Stimulated activated CD8-positive, alpha-beta memory T cell treated with anti-CD3 and anti-CD28 coated beads, Interleukin-12 subunit alpha, Interleukin-12 subunit beta, amount 100 ng/mL, for 4 hours (primary cell): ENCODE measurements around the gene GTF2H1.
"Not testable (repeated sequence)": the region's sequence is repeated elsewhere in the genome, so short reads cannot be mapped to it uniquely, and the experiment has no call there.

ENCODE experiments used
- DNase-seq: peaks from one replicate; pipeline ENCODE4 v3.0.0-alpha.2; 2020; ENCODE audit warnings: low read depth

GTF2H1 gene

DNA sequence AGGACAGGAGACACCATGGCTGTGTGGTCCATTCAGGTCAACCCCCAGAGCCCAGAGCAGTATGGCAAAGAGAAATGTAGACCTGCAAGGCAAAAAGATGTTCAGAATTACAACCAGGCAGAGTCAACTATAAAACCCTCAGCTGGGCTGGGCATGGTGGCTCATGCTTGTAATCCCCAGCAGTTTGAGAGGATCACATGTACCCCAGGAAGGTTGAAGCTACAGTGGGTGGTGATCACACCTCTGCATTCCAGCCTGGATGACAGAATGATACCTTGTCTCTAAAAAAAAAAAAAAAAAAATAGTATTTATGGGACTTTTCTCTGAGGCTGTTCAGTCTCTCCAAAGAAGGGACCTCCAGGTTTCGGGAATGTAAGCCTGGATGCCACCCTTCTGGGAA is 53.6 kb downstream of the GTF2H1 start:
- no peak for DNase-seq

DNA sequence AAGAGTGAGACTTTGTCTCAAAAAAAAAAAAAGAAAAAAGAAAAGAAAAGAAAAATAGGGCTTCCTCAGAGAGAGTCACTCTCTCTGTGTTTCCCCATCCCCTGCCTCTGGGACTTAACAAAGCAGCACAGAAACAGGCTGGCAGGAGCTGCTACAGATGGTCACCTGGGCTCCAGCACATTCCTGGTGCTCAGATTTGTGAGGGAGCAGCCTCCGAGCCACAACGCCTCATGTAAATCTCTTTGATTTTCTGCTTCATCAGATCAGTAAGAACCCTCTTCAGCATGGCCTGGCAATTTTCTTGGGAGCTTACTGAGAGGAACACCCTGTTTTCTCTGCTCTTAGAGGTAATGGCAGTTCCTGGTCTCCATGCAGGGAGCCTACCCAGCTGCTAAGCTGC is 56.8 kb downstream of the GTF2H1 start:
- no peak for DNase-seq

DNA sequence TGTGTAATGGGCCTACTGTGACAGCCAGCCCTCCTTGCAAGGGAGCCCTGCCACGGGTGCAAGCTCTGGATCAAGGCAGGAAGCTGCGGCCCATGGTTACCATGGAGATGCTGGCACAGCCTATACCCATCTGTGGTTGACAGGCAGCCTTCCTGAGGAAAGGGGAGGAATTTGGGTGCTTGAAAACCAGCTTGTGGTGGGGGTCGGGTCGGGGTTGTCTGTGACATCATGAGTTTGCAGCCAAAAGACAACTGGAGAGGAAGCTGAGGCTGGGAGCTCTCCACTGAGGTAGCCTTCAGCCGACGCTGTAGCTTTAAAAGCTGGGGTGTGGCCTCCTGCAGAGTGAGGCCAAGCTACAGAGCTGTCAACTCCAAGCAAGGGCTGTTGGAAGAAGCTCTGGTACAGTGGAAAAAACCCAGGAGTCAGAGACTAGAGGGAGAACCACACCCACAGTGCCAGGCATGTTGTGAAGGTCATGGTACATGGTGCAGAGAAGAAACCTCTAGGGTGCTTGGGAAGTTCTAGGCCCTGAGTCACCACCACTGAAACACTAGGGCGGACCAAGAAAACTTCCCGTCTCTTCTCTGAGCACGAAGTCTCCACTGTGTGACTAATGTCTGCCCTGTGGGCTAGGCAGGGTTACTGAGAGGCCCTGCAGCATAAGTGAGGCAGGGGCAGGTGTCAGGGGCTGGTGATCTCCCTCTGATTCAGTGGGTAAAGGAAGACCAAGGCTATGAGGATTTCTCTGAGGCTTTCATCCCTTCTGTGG is 61.2 kb downstream of the GTF2H1 start:
- DNase-seq: peak; percentile 45

DNA sequence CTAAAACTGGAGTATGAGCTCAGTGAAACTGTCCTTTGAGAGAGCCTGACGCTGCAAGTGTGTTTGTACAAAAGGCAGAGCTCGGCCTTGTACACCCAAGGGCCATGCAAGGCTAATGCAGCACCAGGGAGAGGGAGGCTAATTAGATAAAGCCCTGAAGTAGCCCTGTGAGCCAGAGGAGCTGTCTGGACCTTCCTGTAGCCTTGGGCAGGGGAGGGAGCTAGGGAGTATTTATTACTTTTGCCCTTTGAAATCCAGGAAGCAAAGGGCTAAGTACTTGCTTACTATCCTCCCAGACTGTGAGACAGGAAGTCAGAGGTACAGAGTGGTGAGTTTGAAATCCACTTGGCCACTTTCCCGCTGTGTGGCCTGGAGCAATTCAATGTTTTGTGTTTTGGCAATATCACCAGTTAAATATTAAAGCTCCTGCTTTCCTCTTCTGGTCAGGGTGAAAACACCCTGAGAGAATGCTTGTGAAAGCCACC is 61.8 kb downstream of the GTF2H1 start:
- no peak for DNase-seq

DNA sequence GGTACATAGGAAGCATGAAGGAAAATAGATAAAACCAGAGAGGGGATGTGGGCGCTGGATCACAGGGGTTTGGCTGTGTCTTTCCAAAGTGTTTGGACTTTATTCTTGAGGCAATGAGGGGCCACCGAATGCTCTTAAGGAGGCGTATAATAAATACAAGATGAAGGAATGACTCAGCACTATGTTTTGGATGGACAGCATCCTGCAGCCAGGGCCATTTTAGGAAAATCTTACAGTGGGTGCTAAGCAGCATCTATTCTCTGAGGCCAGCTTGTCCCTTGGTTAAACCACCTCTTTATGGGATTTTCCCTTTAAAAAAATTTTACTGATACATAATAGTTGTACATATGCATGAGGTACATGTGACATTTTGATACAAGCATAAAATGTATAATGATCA is 67.7 kb downstream of the GTF2H1 start:
- no peak for DNase-seq

DNA sequence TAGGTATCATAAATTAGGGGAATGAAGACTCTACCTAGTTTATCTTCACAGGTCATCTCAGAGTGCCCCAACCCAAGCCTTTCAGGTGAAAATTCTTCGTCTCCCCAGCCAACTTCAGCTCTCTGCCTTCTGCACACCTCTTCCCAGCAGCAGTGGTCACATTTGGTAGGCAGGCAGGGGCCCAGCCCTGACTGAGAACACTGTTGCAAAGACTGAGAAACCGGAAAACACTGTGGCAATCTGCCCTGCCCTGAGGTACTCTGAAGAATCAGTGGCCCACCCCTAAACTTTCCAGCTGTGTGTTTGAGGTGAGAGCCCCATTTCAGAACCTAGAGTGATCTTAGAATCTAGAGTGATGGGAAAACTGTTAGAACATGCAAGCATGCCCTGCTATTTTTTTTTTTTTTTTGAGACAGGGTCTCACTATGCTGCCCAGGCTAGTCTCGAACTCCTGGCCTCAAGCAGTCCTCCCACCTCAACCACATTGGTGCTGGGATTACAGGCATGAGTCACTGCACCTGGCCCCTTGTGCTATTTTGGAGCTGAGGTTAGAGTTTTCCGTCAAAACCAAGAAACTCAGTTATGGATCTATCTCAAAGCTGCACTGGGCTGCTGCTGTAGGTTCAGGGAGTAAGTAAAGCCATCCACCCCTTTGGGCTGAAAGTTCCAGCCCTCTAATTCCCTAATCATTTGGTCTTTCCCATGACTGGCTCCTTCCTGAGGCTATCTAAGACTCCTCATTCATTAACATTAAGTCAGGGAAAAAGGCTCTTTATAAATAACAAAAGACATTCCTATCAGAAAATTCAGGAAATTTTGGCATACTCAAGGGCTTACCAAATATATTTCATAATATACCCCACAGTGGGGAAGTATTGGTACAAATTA is 70.3 kb downstream of the GTF2H1 start:
- no peak for DNase-seq

DNA sequence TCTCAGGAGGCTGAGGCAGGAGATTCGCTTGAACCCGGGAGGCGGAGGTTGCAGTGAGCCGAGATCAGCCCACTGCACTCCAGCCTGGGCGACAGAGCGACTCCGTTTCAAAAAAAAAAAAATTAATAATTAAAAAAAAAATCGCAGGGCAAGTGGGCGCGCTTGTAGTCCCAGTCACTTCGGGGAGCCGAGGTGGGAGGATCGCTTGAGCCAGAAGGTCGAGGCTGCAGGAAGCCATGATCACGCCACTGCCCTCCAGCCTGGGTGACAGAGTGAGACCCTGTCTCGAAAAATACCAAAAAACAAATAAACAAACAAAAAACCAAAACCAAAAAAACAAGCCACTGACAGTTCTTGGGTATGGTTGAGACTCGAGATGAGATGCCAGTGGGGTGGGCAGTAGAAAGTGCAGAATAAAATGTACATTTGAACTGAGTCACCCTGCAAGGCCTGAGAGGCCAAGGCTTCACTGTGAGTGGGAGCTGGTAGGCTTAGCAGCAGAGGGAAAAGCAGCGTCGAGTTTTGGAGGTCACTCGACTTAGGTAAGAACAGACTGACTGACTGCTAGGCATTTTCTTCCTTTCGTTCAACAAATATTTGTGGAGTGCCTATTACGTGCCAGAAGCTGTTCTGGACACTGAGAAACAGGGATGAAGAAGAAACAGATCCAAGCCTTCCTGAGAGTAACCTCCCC is 71.4 kb downstream of the GTF2H1 start:
- no peak for DNase-seq

DNA sequence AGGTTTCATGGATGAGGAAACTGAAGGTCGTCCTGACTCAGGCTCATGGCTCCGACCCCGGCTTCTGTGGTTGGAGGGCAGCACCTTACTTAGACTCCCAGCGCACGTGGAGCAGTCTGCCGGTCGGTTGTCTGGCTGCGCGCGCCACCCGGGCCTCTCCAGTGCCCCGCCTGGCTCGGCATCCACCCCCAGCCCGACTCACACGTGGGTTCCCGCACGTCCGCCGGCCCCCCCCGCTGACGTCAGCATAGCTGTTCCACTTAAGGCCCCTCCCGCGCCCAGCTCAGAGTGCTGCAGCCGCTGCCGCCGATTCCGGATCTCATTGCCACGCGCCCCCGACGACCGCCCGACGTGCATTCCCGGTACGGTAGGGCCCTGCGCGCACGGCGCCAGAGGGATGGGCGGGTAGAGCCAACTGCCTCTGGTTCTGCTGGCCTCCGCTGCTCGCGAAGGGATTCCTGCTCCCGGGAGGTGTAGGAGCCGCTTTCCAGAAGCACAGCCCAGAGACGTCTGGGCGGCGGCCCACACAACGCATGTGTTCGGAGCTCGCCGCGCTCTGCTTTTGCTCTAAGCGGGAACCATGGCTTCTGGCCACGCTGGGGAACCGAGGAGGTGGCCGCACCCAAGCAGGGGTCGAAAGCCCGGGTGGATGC is 72.0 kb downstream of the GTF2H1 start, which contains the start of gene LDHA:
TSS of gene LDHA (plus strand) at position 289 of the 653 bp plus-strand sequence. CDS start 2,280 bp downstream, outside the sequence.
- peak; percentile 99 for DNase-seq

DNA sequence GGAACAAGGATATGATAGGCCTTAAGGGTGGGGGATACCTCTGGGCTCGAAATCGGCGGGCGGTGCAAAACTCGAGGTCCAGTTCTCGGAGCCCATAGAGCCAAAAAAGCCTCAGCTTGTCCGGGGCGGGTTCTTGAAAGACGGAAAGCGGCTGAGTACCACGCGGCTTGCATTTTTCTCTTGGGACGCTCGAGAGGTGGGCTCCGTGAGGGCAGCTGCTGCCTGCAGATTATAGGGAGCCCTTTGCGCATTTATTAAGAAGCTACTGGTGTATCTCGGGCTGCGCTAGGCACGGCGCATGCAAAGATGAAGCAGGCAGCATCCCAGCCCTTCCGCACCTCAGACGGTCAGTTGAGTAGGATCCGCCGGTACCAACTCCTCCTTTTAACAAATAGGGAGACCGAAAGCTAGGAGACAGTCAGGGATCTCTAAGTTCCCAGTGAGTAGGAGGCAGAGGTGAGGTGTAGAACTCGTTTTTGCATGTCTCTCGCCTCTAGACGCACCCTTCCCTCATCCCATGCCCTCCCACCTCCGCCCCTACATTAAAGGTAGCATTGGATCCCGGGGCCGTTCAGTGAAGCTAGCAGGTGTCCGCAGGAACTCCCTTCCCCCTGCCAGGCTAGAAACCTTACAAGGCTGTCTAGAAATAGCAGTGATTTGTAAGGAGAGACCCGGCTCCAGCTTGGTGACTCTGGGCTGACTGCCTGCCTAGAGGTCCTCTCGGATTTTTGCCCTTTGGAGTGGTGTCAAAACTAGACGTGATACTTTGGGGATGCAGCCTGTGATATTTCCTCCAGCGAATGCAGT is 72.8 kb downstream of the GTF2H1 start:
- DNase-seq: peak; percentile 13

DNA sequence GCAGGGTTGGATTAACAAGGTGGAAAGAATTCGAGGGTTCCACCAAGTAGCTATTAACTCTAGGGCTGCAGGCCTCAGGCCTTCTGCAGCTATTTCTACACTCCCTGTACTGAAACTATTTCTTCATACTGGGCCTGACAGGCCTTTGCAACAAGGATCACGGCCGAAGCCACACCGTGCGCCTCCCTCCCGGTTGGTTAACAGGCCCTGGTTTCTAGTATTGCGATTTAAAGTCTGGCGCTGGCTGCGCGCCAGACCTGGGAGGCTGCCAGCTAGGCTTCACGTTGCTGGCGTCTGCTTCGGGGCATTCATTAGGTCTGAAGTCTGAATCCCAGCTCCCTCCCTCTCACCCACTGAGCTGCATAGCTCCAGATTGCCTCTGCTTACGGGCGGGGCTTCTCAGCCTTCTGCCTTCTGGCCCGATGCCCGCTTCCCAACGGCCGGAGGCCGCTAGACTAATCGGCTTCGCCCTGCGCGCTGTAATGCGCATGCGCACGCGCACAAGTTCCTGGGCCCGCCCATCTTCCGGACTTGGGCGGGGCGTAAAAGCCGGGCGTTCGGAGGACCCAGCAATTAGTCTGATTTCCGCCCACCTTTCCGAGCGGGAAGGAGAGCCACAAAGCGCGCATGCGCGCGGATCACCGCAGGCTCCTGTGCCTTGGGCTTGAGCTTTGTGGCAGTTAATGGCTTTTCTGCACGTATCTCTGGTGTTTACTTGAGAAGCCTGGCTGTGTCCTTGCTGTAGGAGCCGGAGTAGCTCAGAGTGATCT is 73.6 kb downstream of the GTF2H1 start:
- peak; percentile 94 for DNase-seq

DNA sequence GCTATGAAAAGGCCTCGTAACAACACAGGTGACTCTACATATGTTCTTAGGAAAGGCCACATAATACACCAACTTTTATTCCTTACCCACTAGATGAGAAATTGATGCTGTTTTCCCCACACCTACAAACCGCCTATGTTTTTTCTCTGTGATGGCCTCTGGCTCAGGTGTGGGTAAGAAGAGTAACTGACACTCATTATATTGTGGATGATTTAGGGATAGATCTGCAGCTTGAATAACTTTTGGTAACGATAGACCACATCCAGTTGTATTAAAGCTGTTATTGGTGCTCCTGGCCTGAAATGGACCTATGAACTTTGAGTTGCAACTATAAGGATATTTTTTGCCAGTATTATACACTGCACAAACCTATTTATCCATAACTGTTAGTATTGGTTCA is 75.6 kb downstream of the GTF2H1 start:
- DNase-seq: no peak

DNA sequence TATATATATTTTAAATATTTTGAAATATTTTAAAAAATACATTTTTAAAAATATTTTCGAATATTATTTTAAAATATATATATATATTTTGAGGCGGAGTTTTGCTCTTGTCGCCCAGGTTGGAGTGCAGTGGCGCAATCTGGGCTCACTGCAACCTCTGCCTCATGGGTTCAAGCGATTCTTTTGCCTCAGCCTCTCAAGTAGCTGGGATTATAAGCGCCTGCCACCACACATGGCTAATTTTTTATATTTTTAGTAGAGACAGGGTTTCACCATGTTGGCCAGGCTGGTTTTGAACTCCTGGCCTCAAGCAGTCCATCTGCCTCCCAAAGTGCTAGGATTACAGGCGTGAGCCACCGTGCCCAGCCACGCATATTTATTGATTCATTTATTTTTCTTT is 78.7 kb downstream of the GTF2H1 start:
- not testable (repeated sequence) for DNase-seq

DNA sequence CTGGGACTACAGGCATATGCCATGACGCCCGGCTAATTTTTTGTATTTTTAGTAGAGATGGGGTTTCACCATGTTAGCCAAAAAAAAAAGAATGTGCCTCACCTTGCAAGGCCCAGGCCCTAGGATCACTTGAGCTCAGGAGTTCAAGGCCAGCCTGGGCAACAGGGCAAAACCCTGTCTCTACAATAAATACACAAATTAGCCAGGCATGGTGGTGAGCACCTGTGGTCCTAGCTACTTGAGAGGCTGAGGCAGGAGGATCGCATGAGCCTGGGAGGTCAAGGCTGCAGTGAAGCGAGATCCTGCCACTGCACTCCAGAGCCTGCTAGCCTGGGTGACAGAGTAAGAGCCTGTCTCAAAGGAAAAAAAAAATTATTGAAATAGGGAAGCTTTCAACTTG is 81.7 kb downstream of the GTF2H1 start:
- no peak for DNase-seq

DNA sequence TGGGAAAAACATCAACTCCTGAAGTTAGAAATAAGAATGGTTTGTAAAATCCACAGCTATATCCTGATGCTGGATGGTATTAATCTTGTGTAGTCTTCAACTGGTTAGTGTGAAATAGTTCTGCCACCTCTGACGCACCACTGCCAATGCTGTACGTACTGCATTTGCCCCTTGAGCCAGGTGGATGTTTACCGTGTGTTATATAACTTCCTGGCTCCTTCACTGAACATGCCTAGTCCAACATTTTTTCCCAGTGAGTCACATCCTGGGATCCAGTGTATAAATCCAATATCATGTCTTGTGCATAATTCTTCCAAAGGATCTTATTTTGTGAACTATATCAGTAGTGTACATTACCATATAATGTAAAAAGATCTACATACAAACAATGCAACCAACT is 85.0 kb downstream of the GTF2H1 start:
- DNase-seq: not testable (repeated sequence)

DNA sequence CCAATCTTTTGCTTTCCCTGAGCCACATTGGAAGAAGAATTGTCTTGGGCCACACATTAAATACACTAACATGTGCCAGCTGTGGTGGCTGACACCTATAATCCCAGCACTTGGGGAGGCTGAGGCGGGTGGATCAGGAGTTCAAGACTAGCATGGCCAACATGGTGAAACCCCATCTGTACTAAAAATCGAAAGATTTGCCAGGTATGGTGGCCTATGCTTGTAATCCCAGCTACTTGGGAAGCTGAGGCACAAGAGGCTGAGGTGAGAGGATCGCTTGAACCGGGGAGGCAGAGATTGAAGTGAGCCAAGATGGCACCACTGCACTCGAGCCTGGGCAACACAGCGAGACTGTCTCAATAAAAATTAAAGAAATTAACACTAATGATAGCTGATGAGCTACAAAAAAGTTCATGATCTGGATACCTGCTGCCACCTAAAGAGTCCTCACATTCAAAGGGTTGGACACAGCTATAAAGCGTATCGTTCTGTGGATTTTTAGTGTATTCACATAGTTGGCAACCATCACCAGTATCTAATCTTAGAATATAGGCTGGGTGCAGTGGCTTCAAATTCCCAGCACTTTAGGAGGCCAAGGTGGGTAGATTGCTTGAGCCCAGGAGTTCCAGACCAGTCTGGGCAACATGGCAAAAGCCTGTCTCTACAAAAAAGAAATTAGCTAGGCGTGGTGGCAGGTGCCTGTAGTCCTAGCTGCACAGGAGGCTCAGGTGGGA is 86.4 kb downstream of the GTF2H1 start:
- DNase-seq: no peak

DNA sequence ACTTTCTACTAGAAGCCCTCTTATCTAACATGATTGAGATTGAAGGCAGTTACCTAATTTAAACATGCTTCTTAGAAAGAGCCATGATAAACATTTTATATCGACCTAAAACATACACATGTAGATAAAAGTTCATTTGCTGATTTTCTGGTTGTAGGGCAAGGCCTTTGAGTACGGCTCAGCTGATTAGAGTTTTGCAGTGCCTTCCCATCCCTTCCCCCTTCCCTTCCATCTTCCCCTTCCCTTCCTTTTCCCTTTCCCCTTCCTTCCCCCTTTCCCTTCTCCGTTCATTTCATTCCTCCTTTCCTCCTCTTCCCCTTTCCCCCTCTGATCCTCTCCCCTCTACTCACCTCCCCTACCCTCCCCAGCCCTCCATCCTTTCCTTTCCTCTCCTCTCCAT is 94.1 kb downstream of the GTF2H1 start:
- DNase-seq: no peak
